H9 (cell line): ENCODE results near the gene SLC22A16. TPM values are rescaled to one million over a fixed set of nuclear protein-coding genes. Genes with fewer than 3 reads are reported as not detected.

Source experiments
- DNase-seq: peaks from one replicate; pipeline ENCODE4 v3.0.0-alpha.2; 2017
- H2AFZ ChIP-seq: one replicate; pipeline ENCODE4 v1.6.1; 2013; ENCODE audit warnings: mild to moderate bottlenecking, low read length, control low read depth, moderate library complexity
- H2AK5ac ChIP-seq: 2 replicates; pipeline ENCODE4 v1.6.1; 2013; ENCODE audit warnings: low read length, control low read depth, mixed read lengths; ENCODE audit not compliant: insufficient read length
- H2BK120ac ChIP-seq: one replicate; pipeline ENCODE4 v1.6.1; 2013; ENCODE audit warnings: low read depth, mild to moderate bottlenecking, low read length, control low read depth, inconsistent platforms; ENCODE audit not compliant: poor library complexity, severe bottlenecking
- H2BK12ac ChIP-seq: 2 replicates; pipeline ENCODE4 v1.6.1; 2013; ENCODE audit warnings: low read length, control low read depth, mixed read lengths, low read depth; ENCODE audit not compliant: insufficient read length
- H2BK15ac ChIP-seq: 2 replicates; pipeline ENCODE4 v1.6.1; 2013; ENCODE audit warnings: low read depth, low read length, control low read depth
- H2BK20ac ChIP-seq: one replicate; pipeline ENCODE4 v1.6.1; 2013; ENCODE audit warnings: low read depth, mild to moderate bottlenecking, low read length, control low read depth, inconsistent platforms; ENCODE audit not compliant: poor library complexity, severe bottlenecking
- H2BK5ac ChIP-seq: 2 replicates; pipeline ENCODE4 v1.6.1; 2013; ENCODE audit warnings: low read length, control low read depth, mixed read lengths; ENCODE audit not compliant: insufficient read length
- H3K14ac ChIP-seq: 2 replicates; pipeline ENCODE4 v1.6.1; 2013; ENCODE audit warnings: low read length, control low read depth; ENCODE audit not compliant: insufficient read depth
- H3K18ac ChIP-seq: 2 replicates; pipeline ENCODE4 v1.6.1; 2013; ENCODE audit warnings: low read depth, mild to moderate bottlenecking, mixed read lengths, low read length, control low read depth; ENCODE audit not compliant: insufficient read length
- H3K23ac ChIP-seq: 2 replicates; pipeline ENCODE4 v1.6.1; 2013; ENCODE audit warnings: low read length, control low read depth, mixed read lengths, low read depth; ENCODE audit not compliant: insufficient read length
- H3K23me2 ChIP-seq: 2 replicates; pipeline ENCODE4 v1.6.1; 2013; ENCODE audit warnings: low read depth, mild to moderate bottlenecking, mixed read lengths, low read length, control low read depth; ENCODE audit not compliant: insufficient read length, poor library complexity, severe bottlenecking
- H3K27ac ChIP-seq: 2 replicates; pipeline ENCODE4 v1.5.1; 2013; ENCODE audit warnings: low read length, control low read depth, mixed read lengths, low read depth; ENCODE audit not compliant: insufficient read length
- H3K27me3 ChIP-seq: 2 replicates; pipeline ENCODE4 v1.6.1; 2013; ENCODE audit warnings: low read length, control low read depth, inconsistent platforms; ENCODE audit not compliant: insufficient read depth
- H3K4ac ChIP-seq: 2 replicates; pipeline ENCODE4 v1.6.1; 2013; ENCODE audit warnings: low read depth, mild to moderate bottlenecking, control low read depth, inconsistent platforms, low read length, moderate library complexity
- H3K4me1 ChIP-seq: 2 replicates; pipeline ENCODE4 v1.6.1; 2013; ENCODE audit warnings: low read length, control low read depth, inconsistent platforms; ENCODE audit not compliant: insufficient read depth
- H3K4me2 ChIP-seq: 2 replicates; pipeline ENCODE4 v1.6.1; 2013; ENCODE audit warnings: low read length, control low read depth, mixed read lengths; ENCODE audit not compliant: insufficient read length, insufficient read depth
- H3K56ac ChIP-seq: 2 replicates; pipeline ENCODE4 v1.6.1; 2013; ENCODE audit warnings: low read depth, mild to moderate bottlenecking, mixed read lengths, low read length, control low read depth; ENCODE audit not compliant: insufficient read length
- H3K79me1 ChIP-seq: 2 replicates; pipeline ENCODE4 v1.6.1; 2013; ENCODE audit warnings: low read depth, mild to moderate bottlenecking, moderate library complexity, low read length, control low read depth, inconsistent platforms; ENCODE audit not compliant: insufficient read depth, poor library complexity, severe bottlenecking
- H3K79me2 ChIP-seq: 2 replicates; pipeline ENCODE4 v1.6.1; 2013; ENCODE audit warnings: low read length, control low read depth, inconsistent platforms; ENCODE audit not compliant: insufficient read depth
- H3K9ac ChIP-seq: 2 replicates; pipeline ENCODE4 v1.6.1; 2013; ENCODE audit warnings: low read length, control low read depth, mixed read lengths; ENCODE audit not compliant: insufficient read length; ENCODE audit errors: extremely low read depth
- H3K9me3 ChIP-seq: one replicate; pipeline ENCODE4 v1.6.1; 2013; ENCODE audit warnings: low read depth, low read length, inconsistent platforms; ENCODE audit not compliant: control insufficient read depth
- H3T11ph ChIP-seq: one replicate; pipeline ENCODE4 v1.6.1; 2013; ENCODE audit warnings: mild to moderate bottlenecking, low read length, control low read depth, inconsistent platforms
- H4K20me1 ChIP-seq: one replicate; pipeline ENCODE4 v1.6.1; 2013; ENCODE audit not compliant: control insufficient read depth, insufficient read length, insufficient read depth
- H4K5ac ChIP-seq: 2 replicates; pipeline ENCODE4 v1.6.1; 2013; ENCODE audit warnings: low read depth, mild to moderate bottlenecking, mixed read lengths, low read length, control low read depth; ENCODE audit not compliant: insufficient read length
- H4K8ac ChIP-seq: replicated peaks from 2 replicates; pipeline ENCODE4 v1.6.1; 2013; ENCODE audit warnings: low read length, control low read depth, mixed read lengths, low read depth; ENCODE audit not compliant: insufficient read length
- H4K91ac ChIP-seq: 2 replicates; pipeline ENCODE4 v1.6.1; 2013; ENCODE audit warnings: low read depth, mild to moderate bottlenecking, moderate library complexity, mixed read lengths, low read length, control low read depth; ENCODE audit not compliant: insufficient read length
- H3K27ac Mint-ChIP-seq, 3 experiments: 2 replicates in 2 of 3; 3 replicates in 1 of 3; pipeline ENCODE4 v1.8.0; 2020 to 2021; ENCODE audit warnings: mixed read lengths in 3 of 3, mild to moderate bottlenecking in 1 of 3, moderate library complexity in 1 of 3
- H3K27me3 Mint-ChIP-seq: 2 replicates; pipeline ENCODE4 v1.8.0; 2021; ENCODE audit warnings: low read depth, mild to moderate bottlenecking, moderate library complexity, mixed read lengths
- H3K36me3 Mint-ChIP-seq, 3 experiments: 2 replicates in 2 of 3; 3 replicates in 1 of 3; pipeline ENCODE4 v1.8.0; 2020 to 2021; ENCODE audit warnings: low read depth in 3 of 3, mixed read lengths in 3 of 3; ENCODE audit not compliant: insufficient read depth in 1 of 3
- H3K4me1 Mint-ChIP-seq, 2 experiments: 2 replicates each; pipeline ENCODE4 v1.8.0; 2020; ENCODE audit warnings: mixed read lengths in 2 of 2
- H3K4me3 Mint-ChIP-seq, 2 experiments: 2 replicates in 1 of 2; 3 replicates in 1 of 2; pipeline ENCODE4 v1.8.0; 2020 to 2021; ENCODE audit warnings: mild to moderate bottlenecking in 2 of 2, mixed read lengths in 2 of 2, moderate library complexity in 1 of 2
- H3K9me3 Mint-ChIP-seq, 2 experiments: 2 replicates in 1 of 2; 3 replicates in 1 of 2; pipeline ENCODE4 v1.8.0; 2020; ENCODE audit warnings: mild to moderate bottlenecking in 2 of 2, mixed read lengths in 2 of 2, moderate library complexity in 1 of 2
- CTCF ChIP-seq: fragments of 200-600 bp; sonication (generic); conservative IDR thresholded peaks from 3 replicates; pipeline ENCODE4 v1.8.0; 2021; ENCODE audit warnings: antibody characterized with exemption, mild to moderate bottlenecking
- WGBS: extraction: QIAGEN DNeasy Blood & Tissue Kit; methylation state at CpG from one replicate; pipeline ENCODE4 v1.1.7; 2013; ENCODE audit warnings: missing lambda C conversion rate, low lambda C conversion rate, mixed read lengths; ENCODE audit not compliant: insufficient read length; ENCODE audit errors: extremely low coverage; 5-methylcytosine and 5-hydroxymethylcytosine counted together
- total RNA-seq: library from RNA; stranded (reverse); gene quantifications from 2 replicates; pipeline ENCODE4 v1.2.1, GENCODE V29; 2021

Gene SLC22A16
- total RNA-seq, 1 experiment from 2014 or later: not detected

- peaks cover 18 to 23% of the 10 kb centered on the region in 2 experiments for H3K9me3 Mint-ChIP-seq
- Histone ChIP-seq H4K91ac (no peak overlapping the region), H3T11ph (no peak overlapping the region), H3K23me2 (no peaks in the 10 kb centered on the region), H3K9me3 (peaks cover 16% of the 10 kb centered on the region), H2AK5ac (no peak overlapping the region), H3K79me2 (no peaks in the 10 kb centered on the region), H3K4me2 (no peak overlapping the region), H3K79me1 (no peaks in the 10 kb centered on the region), H3K14ac (no peak overlapping the region), H4K20me1 (no peaks in the 10 kb centered on the region), H3K4ac (no peak overlapping the region), H3K27ac (no peak overlapping the region), H3K9ac (no peak overlapping the region), H3K27me3 (no peaks in the 10 kb centered on the region), H2BK120ac (no peak overlapping the region), H3K18ac (no peak overlapping the region), H3K56ac (no peak overlapping the region), H2BK5ac (no peak overlapping the region), H3K4me1 (peaks cover 5% of the 10 kb centered on the region; the same call in 1 of the 2 replicates), H4K5ac (no peak overlapping the region), H2BK15ac (no peak overlapping the region), H2BK12ac (no peak overlapping the region), H4K8ac (no peak overlapping the region), H3K23ac (no peak overlapping the region), H2BK20ac (no peak overlapping the region), H2AFZ (no peak overlapping the region)
- TF ChIP-seq CTCF: no peak
- peak; percentile 80 for DNase-seq
- H3K27me3 Mint-ChIP-seq: peaks cover 7% of the 10 kb centered on the region; the same call in 1 of the 2 replicates
- WGBS: no CpG with 5 or more reads among the region's 1 CpG
- no peak overlapping the region for H3K4me3 Mint-ChIP-seq
- H3K27ac Mint-ChIP-seq: peak overlapping the region in 2 of 3 experiments; percentile 40 to 66; a peak in 3 of 7 replicates
- H3K36me3 Mint-ChIP-seq: peaks cover under 1 to 29% (median 12%) of the 10 kb centered on the region in 3 experiments
- H3K4me1 Mint-ChIP-seq: peaks cover 28 to 34% of the 10 kb centered on the region in 2 experiments
These were observed 35.0 kb upstream of the SLC22A16 start for GRCh38 chr6:110511401-110511800.
